IPS-11a (cell line): Measurements from ENCODE around the gene TAF7.
"Not testable (repeated sequence)": the region's sequence is repeated elsewhere in the genome, so short reads cannot be mapped to it uniquely, and the experiment has no call there.

Experiments
- H3K4me3 ChIP-seq: one replicate; pipeline ENCODE4 v1.5.1; 2013; ENCODE audit warnings: low read depth, low read length, control low read depth

The TAF7 gene

GRCh38 chr5:141320225-141321169, at the start of gene TAF7:
TSS of gene TAF7 (minus strand) at chr5:141320784. CDS start at chr5:141320044, 740 bp downstream.
- H3K4me3 ChIP-seq = peak within 1 kb of the TSS; percentile 95

DNA sequence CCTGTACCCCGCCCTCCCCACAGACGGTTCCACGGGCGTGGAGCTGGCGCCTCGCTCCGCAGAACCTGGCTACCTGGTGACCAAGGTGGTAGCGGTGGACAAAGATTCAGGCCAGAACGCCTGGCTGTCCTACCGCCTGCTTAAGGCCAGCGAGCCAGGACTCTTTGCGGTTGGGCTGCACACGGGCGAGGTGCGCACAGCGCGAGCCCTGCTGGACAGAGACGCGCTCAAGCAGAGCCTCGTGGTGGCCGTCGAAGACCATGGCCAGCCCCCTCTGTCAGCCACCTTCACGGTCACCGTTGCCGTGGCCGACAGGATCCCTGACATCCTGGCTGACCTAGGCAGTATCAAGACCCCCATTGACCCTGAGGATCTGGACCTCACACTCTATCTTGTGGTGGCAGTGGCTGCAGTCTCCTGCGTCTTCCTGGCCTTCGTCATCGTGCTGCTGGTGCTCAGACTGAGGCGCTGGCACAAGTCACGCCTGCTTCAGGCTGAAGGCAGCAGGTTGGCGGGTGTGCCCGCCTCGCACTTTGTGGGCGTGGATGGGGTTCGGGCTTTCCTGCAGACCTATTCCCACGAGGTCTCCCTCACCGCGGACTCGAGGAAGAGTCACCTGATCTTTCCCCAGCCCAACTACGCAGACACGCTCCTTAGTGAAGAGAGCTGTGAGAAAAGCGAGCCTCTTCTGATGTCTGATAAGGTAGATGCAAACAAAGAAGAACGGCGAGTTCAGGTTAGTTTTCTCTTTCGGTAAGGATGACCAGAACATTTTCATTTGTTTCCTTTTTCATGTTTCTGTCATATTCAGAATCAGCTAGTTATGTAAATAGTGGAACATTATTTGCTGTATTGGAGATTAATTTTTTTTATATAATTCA, 45.7 kb upstream of the TAF7 start:
- H3K4me3 ChIP-seq = no peak overlapping the region

DNA sequence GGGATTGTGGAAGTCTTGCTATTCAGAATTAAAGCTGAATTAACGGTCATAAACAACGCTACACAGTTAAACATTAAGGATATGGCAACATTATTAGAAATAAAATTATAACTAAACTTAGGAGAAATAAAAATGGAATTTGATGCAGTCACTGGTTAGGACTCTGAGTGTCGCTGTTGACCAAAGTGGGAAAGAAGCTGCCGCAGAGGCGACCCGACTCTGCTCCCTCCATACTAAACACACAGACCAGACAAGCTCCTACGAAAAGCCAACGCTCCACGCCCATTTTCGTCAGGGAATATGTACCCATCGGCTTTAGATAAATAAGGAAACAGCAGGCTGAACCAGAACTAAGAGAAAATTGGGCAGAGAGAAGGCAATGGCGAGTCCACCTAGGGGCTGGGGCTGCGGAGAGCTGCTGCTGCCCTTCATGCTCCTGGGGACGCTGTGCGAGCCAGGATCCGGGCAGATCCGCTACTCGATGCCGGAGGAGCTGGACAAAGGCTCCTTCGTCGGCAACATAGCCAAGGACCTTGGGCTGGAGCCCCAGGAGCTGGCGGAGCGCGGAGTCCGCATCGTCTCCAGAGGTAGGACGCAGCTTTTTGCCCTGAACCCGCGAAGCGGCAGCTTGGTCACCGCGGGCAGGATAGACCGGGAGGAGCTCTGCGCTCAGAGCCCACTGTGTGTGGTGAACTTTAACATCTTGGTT, 43.5 kb upstream of the TAF7 start, which contains the start of gene PCDHGA5:
TSS of gene PCDHGA5 (plus strand) at position 211 of the 709 bp plus-strand sequence. CDS start at position 380, 169 bp downstream.
- H3K4me3 ChIP-seq = no peak within 1 kb of the TSS

DNA sequence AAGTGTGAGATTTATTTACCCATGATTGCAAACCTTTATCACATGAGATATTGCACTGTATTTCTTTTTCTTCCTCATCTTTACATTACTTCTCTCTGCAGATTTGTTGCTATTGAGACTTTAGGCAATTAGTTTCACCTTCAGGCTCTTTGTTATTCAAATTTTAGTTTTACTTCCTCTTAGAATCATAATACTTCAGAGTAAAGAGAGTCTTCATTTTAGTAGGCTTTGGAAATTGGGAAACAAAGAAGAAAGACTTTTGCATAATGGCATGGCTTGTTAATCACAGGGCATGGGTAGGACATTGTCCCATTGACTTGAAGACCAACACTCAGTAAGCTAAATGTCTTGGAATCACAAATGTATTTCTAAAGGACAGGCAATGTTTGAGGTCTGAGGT, 42.1 kb upstream of the TAF7 start:
- no peak overlapping the region for H3K4me3 ChIP-seq

DNA sequence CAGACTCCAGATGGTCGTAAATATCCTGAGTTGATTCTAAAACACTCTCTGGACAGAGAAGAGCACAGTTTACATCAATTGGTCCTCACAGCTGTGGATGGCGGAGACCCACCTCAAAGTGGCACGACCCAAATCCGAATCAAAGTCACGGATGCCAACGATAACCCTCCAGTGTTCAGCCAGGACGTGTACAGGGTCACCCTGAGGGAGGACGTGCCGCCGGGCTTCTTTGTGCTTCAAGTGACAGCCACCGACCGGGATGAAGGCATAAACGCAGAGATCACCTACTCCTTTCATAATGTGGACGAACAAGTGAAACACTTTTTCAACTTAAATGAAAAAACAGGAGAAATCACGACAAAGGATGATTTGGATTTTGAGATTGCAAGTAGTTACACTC, 40.1 kb upstream of the TAF7 start:
- no peak overlapping the region for H3K4me3 ChIP-seq

- H3K4me3 ChIP-seq = no peak within 1 kb of the TSS
Measured at GRCh38 chr5:141359790-141360426, 39.3 kb upstream of the TAF7 start, which contains the start of gene PCDHGB2. TSS of gene PCDHGB2 (plus strand) at chr5:141359994. CDS start at chr5:141360136, 142 bp downstream.

DNA sequence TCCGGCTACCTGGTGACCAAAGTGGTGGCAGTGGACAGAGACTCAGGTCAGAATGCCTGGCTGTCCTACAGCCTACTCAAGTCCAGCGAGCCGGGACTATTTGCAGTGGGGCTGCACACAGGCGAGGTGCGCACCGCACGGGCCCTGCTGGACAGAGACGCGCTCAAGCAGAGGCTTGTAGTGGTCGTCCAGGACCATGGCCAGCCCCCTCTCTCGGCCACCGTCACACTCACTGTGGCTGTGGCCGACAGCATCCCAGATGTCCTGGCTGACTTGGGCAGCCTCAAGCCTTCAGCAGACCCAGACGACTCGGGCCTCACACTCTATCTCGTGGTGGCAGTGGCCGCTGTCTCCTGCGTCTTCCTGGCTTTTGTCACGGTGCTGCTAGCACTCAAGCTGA, 36.4 kb upstream of the TAF7 start:
- H3K4me3 ChIP-seq = no peak overlapping the region

DNA sequence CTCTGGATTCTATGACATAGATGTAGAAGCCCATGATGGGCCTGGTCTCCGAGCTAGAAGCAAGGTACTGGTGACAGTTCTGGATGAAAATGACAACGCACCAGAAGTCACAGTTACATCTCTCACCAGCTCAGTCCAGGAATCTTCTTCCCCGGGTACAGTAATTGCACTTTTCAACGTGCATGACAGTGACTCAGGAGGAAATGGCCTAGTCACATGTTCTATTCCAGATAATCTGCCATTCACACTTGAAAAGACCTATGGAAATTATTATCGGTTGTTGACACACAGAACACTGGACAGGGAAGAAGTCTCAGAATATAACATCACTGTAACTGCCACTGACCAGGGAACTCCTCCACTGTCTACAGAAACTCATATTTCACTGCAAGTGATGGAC, 35.5 kb upstream of the TAF7 start:
- no peak overlapping the region for H3K4me3 ChIP-seq

GRCh38 chr5:141355641-141356040, 35.1 kb upstream of the TAF7 start:
- no peak overlapping the region for H3K4me3 ChIP-seq

GRCh38 chr5:141354900-141355469, 34.4 kb upstream of the TAF7 start, which contains the start of gene PCDHGA4:
TSS of gene PCDHGA4 (plus strand) at chr5:141355021. CDS start at chr5:141355108, 87 bp downstream.
- H3K4me3 ChIP-seq = no peak within 1 kb of the TSS

- H3K4me3 ChIP-seq = no peak overlapping the region
Measured at GRCh38 chr5:141351591-141351990, 31.0 kb upstream of the TAF7 start.

- peak within 1 kb of the TSS; percentile 10 for H3K4me3 ChIP-seq
Measured at GRCh38 chr5:141349917-141350619, 29.5 kb upstream of the TAF7 start, which contains the start of gene PCDHGB1. TSS of gene PCDHGB1 (plus strand) at chr5:141350099. CDS start at chr5:141350261, 162 bp downstream.

DNA sequence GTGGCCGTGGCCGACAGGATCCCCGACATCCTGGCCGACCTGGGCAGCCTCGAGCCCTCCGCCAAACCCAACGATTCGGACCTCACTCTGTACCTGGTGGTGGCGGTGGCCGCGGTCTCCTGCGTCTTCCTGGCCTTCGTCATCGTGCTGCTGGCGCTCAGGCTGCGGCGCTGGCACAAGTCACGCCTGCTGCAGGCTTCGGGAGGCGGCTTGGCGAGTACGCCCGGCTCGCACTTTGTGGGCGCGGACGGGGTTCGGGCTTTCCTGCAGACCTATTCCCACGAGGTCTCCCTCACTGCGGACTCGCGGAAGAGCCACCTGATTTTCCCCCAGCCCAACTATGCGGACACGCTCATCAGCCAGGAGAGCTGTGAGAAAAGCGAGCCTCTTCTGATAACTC, 25.4 kb upstream of the TAF7 start:
- H3K4me3 ChIP-seq = not testable (repeated sequence)

DNA sequence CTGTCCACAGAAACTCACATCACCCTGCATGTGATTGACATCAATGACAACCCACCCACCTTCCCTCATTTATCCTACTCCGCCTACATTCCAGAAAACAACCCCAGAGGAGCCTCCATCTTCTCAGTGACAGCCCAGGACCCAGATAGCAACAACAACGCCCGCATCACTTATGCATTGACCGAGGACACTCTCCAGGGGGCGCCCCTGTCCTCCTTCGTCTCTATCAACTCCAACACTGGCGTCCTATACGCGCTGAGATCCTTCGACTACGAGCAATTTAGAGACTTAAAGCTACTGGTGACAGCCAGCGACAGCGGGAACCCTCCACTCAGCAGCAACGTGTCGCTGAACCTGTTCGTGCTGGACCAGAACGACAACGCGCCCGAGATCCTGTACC, 24.7 kb upstream of the TAF7 start:
- no peak overlapping the region for H3K4me3 ChIP-seq

DNA sequence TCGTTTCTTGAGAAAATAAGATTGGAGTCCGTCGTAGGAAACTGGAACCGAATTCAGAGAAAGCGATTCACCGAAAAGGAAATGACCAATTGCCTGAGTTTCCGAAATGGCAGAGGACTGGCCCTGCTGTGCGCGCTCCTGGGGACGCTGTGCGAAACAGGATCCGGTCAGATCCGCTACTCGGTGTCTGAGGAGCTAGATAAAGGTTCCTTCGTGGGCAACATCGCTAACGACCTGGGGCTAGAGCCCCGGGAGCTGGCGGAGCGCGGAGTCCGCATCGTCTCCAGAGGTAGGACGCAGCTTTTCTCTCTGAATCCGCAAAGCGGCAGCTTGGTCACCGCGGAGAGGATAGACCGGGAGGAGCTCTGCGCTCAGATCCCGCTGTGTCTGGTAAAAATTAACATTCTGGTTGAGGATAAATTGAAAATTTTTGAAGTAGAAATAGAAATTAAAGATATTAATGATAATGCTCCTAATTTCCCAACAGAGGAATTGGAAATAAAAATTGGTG, 23.4 kb upstream of the TAF7 start:
- H3K4me3 ChIP-seq = peak overlapping the region; percentile 34

DNA sequence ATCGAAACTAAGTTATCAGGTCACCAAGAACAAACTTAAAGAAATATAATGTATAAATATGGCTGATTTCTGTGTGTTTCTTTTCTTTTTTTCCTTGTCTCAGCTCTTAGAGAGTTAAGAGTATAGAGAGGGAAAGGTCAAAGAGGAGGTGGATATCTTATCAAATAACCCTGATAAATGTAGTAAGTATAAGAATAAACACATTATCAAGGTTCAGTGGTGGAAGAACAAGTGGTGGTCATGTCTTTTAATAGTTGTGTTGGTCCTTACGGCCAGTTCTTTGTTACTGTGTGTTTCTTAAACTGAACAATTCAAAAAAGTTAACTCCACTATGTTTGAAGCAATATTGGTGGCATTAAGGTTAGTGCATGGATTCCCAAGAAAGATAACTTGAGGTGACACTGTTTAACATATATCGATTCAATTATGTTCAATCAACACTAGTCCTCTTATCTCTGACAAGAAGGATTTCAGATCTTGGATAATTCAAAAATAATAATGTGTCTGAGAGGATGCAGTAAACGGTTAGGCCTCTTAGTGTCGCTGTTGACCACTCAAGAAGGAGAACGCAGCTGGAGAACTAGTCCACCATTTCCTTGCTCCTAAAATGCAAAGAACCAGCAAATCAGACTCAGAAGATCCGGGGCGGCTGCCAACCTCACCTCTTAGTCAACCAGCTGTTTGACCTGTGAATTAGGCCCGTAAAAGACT, 22.8 kb upstream of the TAF7 start, which contains the start of gene PCDHGA3:
TSS of gene PCDHGA3 (plus strand) at position 588 of the 711 bp plus-strand sequence. CDS start 205 bp downstream, outside the sequence.
- H3K4me3 ChIP-seq = peak within 1 kb of the TSS; percentile 34

GRCh38 chr5:141342773-141343172, 22.2 kb upstream of the TAF7 start:
- no peak overlapping the region for H3K4me3 ChIP-seq

DNA sequence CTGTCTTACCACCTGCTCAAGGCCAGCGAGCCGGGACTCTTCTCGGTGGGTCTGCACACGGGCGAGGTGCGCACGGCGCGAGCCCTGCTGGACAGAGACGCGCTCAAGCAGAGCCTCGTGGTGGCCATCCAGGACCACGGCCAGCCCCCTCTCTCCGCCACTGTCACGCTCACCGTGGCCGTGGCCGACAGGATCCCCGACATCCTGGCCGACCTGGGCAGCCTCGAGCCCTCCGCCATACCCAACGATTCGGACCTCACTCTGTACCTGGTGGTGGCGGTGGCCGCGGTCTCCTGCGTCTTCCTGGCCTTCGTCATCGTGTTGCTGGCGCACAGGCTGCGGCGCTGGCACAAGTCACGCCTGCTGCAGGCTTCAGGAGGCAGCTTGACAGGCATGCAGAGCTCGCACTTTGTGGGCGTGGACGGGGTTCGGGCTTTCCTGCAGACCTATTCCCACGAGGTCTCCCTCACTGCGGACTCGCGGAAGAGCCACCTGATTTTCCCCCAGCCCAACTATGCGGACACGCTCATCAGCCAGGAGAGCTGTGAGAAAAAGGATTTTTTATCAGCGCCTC, 20.3 kb upstream of the TAF7 start:
- not testable (repeated sequence) for H3K4me3 ChIP-seq
